PC-9 (cell line): ENCODE data around the gene PRDM16. TPM values are rescaled to one million over a fixed set of nuclear protein-coding genes. Genes with fewer than 3 reads are reported as not detected.

ENCODE experiments used
- BruUV-seq: library from RNA; stranded (reverse); fragments of 400-500 nt; replicated peaks from 2 replicates; lab custom pipeline; 2021; lab: Mats Ljungman, UMichigan
- CTCF ChIA-PET: fragments of 300-600 bp; sonication (Branson Sonifier 250); formaldehyde crosslinking; loops from one replicate; lab custom pipeline; 2022; ENCODE audit warnings: antibody characterized with exemption; lab: Charles Lee
- POLR2A ChIA-PET: fragments of 300-600 bp; sonication (Branson Sonifier 250); formaldehyde crosslinking; loops from one replicate; lab custom pipeline; 2022; ENCODE audit warnings: antibody characterized with exemption; ENCODE audit not compliant: unreplicated experiment; lab: Charles Lee
- DNase-seq, 2 experiments: peaks; one replicate each; pipeline versions ENCODE4 v3.0.0 to v3.0.0-alpha.2; 2015 to 2022; ENCODE audit warnings: mixed read lengths in 1 of 2
- H2AFZ ChIP-seq: fragments of 200-600 bp; sonication (generic); 2 replicates; pipeline ENCODE4 v1.8.1; 2017; ENCODE audit warnings: antibody characterized with exemption
- H3F3A ChIP-seq: fragments of 200-600 bp; sonication (generic); 2 replicates; pipeline ENCODE4 v1.8.1; 2017; ENCODE audit warnings: antibody characterized with exemption, mild to moderate bottlenecking, low read depth; ENCODE audit not compliant: insufficient read depth
- H3K27ac ChIP-seq: fragments of 200-600 bp; sonication (generic); 2 replicates; pipeline ENCODE4 v1.6.1; 2016; ENCODE audit warnings: mixed run types
- H3K27me3 ChIP-seq: fragments of 200-600 bp; sonication (generic); 2 replicates; pipeline ENCODE4 v1.6.1; 2016; ENCODE audit warnings: low read depth, mixed run types; ENCODE audit not compliant: insufficient read depth
- H3K36me3 ChIP-seq: fragments of 200-600 bp; sonication (generic); 2 replicates; pipeline ENCODE4 v1.6.1; 2016; ENCODE audit warnings: low read depth, mixed run types
- H3K4me1 ChIP-seq: fragments of 200-600 bp; sonication (generic); replicated peaks from 2 replicates; pipeline ENCODE4 v1.6.1; 2016; ENCODE audit warnings: mixed run types; ENCODE audit not compliant: insufficient read depth
- H3K4me2 ChIP-seq: fragments of 200-600 bp; sonication (generic); 2 replicates; pipeline ENCODE4 v1.6.1; 2017; ENCODE audit warnings: mixed run types
- H3K4me3 ChIP-seq: fragments of 200-600 bp; sonication (generic); 2 replicates; pipeline ENCODE4 v1.6.1; 2016; ENCODE audit warnings: mixed run types
- H3K79me2 ChIP-seq: fragments of 200-600 bp; sonication (generic); 2 replicates; pipeline ENCODE4 v1.6.1; 2017; ENCODE audit warnings: low read depth, mixed run types
- H3K9me2 ChIP-seq: fragments of 200-600 bp; sonication (generic); 2 replicates; pipeline ENCODE4 v1.8.1; 2017; ENCODE audit warnings: mild to moderate bottlenecking; ENCODE audit not compliant: insufficient read depth
- H3K9me3 ChIP-seq: fragments of 200-600 bp; sonication (generic); 2 replicates; pipeline ENCODE4 v1.8.1; 2016; ENCODE audit warnings: low read depth; ENCODE audit not compliant: insufficient read depth
- H4K20me1 ChIP-seq: fragments of 200-600 bp; sonication (generic); 2 replicates; pipeline ENCODE4 v1.8.1; 2017; ENCODE audit not compliant: insufficient read depth
- EZH2 ChIP-seq: fragments of 200-600 bp; sonication (generic); IDR thresholded peaks from 2 replicates; pipeline ENCODE4 v1.8.0; 2017; ENCODE audit warnings: antibody characterized with exemption, low read depth
- intact Hi-C: fragments of 100-400 bp; cut with micrococcal nuclease; formaldehyde crosslinking; loops from one replicate; pipeline ENCODE4 v1.10.0; 2022; ENCODE audit not compliant: unreplicated experiment
- total RNA-seq: library from RNA; stranded (reverse); gene quantifications from 2 replicates; pipeline ENCODE4 v1.2.3, GENCODE V29; 2021
- TF ChIP-seq, protein P1 (sequence below): fragments of 200-600 bp; sonication (generic); conservative IDR thresholded peaks from 2 replicates; pipeline ENCODE4 v1.6.1; 2017; ENCODE audit warnings: mixed run types, antibody characterized with exemption, mild to moderate bottlenecking, moderate library complexity

Gene PRDM16
- total RNA-seq, 1 experiment from 2014 or later = not detected

DNA sequence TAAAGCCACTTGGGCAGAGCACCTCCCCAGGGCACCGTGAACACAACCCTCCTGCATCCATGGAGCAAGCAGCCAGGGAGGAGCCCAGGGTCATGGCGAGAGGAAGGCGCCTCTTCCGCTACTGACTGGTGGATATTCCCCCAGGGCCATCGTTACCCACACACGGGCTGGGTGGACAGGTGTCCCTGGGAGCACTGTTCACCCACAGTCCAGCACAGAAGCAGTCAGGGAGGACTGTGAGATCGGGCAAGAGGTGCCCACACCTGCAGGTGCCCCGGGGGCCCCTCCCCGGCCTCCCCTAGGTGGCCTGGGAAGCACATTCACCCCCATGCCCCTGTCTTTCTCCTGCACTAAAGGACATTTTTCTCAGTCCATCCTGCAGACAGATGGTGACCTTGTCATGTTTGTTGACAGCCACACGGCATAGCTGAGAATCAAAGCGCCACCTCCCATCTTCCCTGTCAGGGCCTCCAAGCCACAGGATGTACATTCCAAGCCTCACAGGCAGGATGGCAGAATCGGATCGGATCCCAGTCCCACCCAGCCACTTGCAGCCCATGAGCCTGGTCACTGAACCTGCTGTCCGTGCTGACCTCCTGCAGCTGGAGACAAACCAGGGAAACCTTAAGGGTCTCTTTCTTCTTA is 160.2 kb downstream of the PRDM16 start:
- TF ChIP-seq EZH2 = no peak
- TF ChIP-seq, protein P1, sequence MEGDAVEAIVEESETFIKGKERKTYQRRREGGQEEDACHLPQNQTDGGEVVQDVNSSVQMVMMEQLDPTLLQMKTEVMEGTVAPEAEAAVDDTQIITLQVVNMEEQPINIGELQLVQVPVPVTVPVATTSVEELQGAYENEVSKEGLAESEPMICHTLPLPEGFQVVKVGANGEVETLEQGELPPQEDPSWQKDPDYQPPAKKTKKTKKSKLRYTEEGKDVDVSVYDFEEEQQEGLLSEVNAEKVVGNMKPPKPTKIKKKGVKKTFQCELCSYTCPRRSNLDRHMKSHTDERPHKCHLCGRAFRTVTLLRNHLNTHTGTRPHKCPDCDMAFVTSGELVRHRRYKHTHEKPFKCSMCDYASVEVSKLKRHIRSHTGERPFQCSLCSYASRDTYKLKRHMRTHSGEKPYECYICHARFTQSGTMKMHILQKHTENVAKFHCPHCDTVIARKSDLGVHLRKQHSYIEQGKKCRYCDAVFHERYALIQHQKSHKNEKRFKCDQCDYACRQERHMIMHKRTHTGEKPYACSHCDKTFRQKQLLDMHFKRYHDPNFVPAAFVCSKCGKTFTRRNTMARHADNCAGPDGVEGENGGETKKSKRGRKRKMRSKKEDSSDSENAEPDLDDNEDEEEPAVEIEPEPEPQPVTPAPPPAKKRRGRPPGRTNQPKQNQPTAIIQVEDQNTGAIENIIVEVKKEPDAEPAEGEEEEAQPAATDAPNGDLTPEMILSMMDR = no peak
- H3K79me2 ChIP-seq = no peaks in the 10 kb centered on the region
- no peaks in the 10 kb centered on the region for H3K9me2 ChIP-seq
- H3K9me3 ChIP-seq = no peaks in the 10 kb centered on the region
- H3K27ac ChIP-seq = no peak overlapping the region
- no TSS peak for BruUV-seq
- peaks cover 5% of the 10 kb centered on the region; the same call in 1 of the 2 replicates for H4K20me1 ChIP-seq
- no peaks in the 10 kb centered on the region for H3K36me3 ChIP-seq
- ChIA-PET POLR2A (no interaction called here), CTCF (interaction anchor here (0.6 kb wide), 1 partner anchor 530 kb away, joined by 3 read pairs; no protein-coding TSS in a partner anchor)
- no peak overlapping the region for H3K4me3 ChIP-seq
- no peak overlapping the region for H2AFZ ChIP-seq
- H3K4me2 ChIP-seq = no peak overlapping the region
- peaks cover 100% of the 10 kb centered on the region for H3K27me3 ChIP-seq
- DNase-seq = no peak
- no peaks in the 10 kb centered on the region for H3K4me1 ChIP-seq
- intact Hi-C loops = no loop called here
- H3F3A ChIP-seq = no peaks in the 10 kb centered on the region

DNA sequence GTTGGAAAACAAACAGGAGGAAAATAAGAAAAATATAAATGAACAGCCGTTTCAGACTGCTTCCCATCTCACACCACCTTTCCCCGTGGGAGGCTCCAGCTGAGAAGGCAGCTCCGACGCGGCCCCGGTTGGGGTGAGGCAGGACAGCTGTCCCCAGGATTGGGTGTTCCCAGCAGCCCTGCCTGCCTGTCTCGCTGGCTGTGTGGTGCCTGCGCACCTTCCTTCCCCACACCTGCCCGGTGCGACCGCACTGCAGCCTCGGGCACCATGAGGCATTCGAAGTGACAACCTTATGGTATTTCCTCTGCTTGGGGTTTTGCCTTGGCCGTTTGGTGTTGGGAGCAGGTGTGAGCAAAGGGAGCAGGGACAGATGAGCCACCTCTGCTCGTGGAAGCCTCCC is 161.6 kb downstream of the PRDM16 start:
- Histone ChIP-seq H4K20me1 (peaks cover 5% of the 10 kb centered on the region; the same call in 1 of the 2 replicates), H2AFZ (no peak overlapping the region), H3K27me3 (peaks cover 100% of the 10 kb centered on the region), H3K4me2 (no peak overlapping the region), H3K4me3 (no peak overlapping the region), H3K4me1 (no peaks in the 10 kb centered on the region), H3K36me3 (no peaks in the 10 kb centered on the region), H3F3A (no peaks in the 10 kb centered on the region), H3K9me2 (no peaks in the 10 kb centered on the region), H3K27ac (no peak overlapping the region), H3K79me2 (no peaks in the 10 kb centered on the region), H3K9me3 (no peaks in the 10 kb centered on the region)
- BruUV-seq = no TSS peak
- POLR2A ChIA-PET = no interaction called here
- no peak for TF ChIP-seq EZH2
- TF ChIP-seq, protein P1 = no peak
- CTCF ChIA-PET = no interaction called here
- no peak for DNase-seq
- intact Hi-C loops = no loop called here

DNA sequence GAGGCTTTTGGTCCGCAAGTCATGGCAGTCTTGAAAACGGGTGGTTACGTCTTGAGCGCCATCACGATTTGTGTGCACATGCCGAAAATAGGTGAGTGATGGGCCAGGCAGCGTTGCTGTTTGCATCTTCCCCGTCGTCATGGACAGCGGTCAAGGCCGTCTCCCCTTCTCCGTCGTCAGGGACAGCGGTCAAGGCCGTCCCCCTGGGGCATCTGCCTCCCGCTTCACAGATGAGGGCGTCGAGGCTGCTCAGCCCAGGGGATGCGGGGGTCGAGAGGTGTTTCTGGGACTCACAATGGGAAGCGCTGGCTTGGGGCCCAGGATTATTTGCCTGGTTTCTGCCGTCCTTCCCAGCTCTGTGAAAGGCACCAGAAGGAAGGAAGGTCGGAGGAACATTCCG is 162.2 kb downstream of the PRDM16 start:
- no peak overlapping the region for H3K27ac ChIP-seq
- no peaks in the 10 kb centered on the region for H3K9me3 ChIP-seq
- TF ChIP-seq, protein P1 = no peak
- no peak for TF ChIP-seq EZH2
- H3K4me1 ChIP-seq = no peaks in the 10 kb centered on the region
- no peak overlapping the region for H2AFZ ChIP-seq
- no peak overlapping the region for H3K4me2 ChIP-seq
- no peak overlapping the region for H3K4me3 ChIP-seq
- H3K79me2 ChIP-seq = no peaks in the 10 kb centered on the region
- peaks cover 100% of the 10 kb centered on the region for H3K27me3 ChIP-seq
- H3K36me3 ChIP-seq = no peaks in the 10 kb centered on the region
- no peaks in the 10 kb centered on the region for H3K9me2 ChIP-seq
- BruUV-seq = no TSS peak
- H4K20me1 ChIP-seq = peaks cover 5% of the 10 kb centered on the region; the same call in 1 of the 2 replicates
- POLR2A ChIA-PET = no interaction called here
- CTCF ChIA-PET = no interaction called here
- intact Hi-C loops = no loop called here
- DNase-seq = no peak
- H3F3A ChIP-seq = no peaks in the 10 kb centered on the region
